Measurements from ENCODE around the gene PRR23A. TPM values are rescaled to one million over a fixed set of nuclear protein-coding genes. Genes with fewer than 3 reads are reported as not detected.

PRR23A gene
- total and polyA plus RNA-seq, 2 of the 4 experiments (the other 2 are of a cell fraction) = not detected

DNA sequence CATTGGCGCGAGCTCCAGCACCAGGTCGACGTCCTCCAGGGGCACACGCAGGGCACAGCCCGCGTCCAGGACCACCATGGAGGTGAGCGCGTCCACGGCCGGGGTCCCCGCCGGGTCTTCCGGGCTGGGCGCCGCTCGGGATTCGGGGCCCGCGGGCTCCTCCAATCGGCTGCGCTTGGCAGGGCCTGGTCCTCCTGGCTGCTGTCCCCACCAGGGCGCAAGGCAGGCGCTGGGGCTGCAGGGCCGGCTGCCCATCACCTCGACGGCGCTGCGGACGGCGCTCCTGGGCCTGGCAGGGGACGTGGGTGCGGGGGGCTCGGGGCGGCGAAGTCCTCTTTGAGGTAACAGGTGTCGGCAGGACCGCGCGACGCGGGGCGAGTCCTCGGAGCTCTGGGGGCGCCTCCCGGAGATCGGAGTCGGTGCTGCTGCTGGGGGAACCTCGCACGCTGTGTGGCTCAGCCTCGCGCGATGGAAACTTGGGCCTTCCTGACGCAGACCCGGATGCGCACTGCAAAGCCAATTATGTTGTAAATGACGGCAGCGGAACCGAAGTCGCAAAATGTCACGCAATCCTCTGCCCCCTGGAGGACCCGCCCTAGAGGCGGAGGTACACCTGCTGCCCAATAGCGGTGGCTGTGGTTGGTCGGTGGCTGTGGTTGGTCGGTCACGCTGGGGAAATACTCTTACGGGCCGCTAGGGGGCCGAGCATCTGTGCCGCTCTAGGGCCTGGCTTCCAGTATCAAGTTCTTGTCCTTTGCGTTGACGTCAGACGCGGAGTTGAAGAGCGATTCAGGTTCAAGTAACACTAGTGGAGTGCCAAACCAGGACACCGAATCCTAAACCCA lies 38.5 kb upstream of the PRR23A start, which contains the start of gene PRR23C:
Gene PRR23C (minus strand): TSS at position 527 of the 845 bp plus-strand sequence. CDS start 272 bp downstream, at position 255.
- ChIA-PET POLR2A (ENCODE audit: unreplicated experiment) (no interaction called here), CTCF (no interaction called here)
- no peak within 1 kb of the TSS for H3K4me3 ChIP-seq (ENCODE audit: insufficient read depth, low read depth, low read length)
- no peak within 1 kb of the TSS for H2BK20ac ChIP-seq (ENCODE audit: low read depth, low read length)
- no peaks in the 10 kb centered on the region for H3K79me1 ChIP-seq (ENCODE audit: low read depth in 1 of 2, low read length in 2 of 2)
- no peak within 1 kb of the TSS for H2BK15ac ChIP-seq (ENCODE audit: low read depth, low read length)
- no peak within 1 kb of the TSS for H4K91ac ChIP-seq (ENCODE audit: insufficient read depth, low read depth, low read length)
- H4K5ac ChIP-seq (ENCODE audit: low read depth, low read length) = no peak within 1 kb of the TSS
- dilution Hi-C loops (cut with HindIII; ENCODE audit: low sequenced_read_pairs, unreplicated experiment) = no loop called here
- H3K18ac ChIP-seq (ENCODE audit: low read depth, low read length) = no peak within 1 kb of the TSS
- 69% methylated on average over 41 of the region's 77 CpGs; no CpG with 5 or more reads in 1 of the 2 experiments for WGBS, 2 experiments (ENCODE audit: extremely low coverage in 2 of 2, insufficient read length in 1 of 2)
- DNase-seq (no peak), ATAC-seq (ENCODE audit: low read depth) (no peak)
- no peak within 1 kb of the TSS for H3K56ac ChIP-seq (ENCODE audit: extremely low read depth, insufficient read depth, low read length)
- no peak within 1 kb of the TSS for H3K4ac ChIP-seq (ENCODE audit: low read depth, low read length)
- H2BK120ac ChIP-seq (ENCODE audit: low read depth, low read length) = no peak within 1 kb of the TSS
- no TSS peak for BruUV-seq (replicated peaks)
- intact Hi-C loops (cut with micrococcal nuclease) = no loop called here
- H3K23ac ChIP-seq (ENCODE audit: low read depth, low read length) = no peak within 1 kb of the TSS
- no peak within 1 kb of the TSS for H2AK9ac ChIP-seq (replicated peaks; ENCODE audit: low read depth, low read length, poor library complexity)
- no peaks in the 10 kb centered on the region for H3K4me1 ChIP-seq (ENCODE audit: control insufficient read depth, insufficient read depth, low read length)
- no peak within 1 kb of the TSS for H3K9ac ChIP-seq (ENCODE audit: low read depth, low read length)
- no peak within 1 kb of the TSS for H3K27ac ChIP-seq (ENCODE audit: insufficient read depth, low read length)
- no peak within 1 kb of the TSS for H2AFZ ChIP-seq (replicated peaks; ENCODE audit: low read length, poor library complexity)
- H3K4me2 ChIP-seq (ENCODE audit: low read depth, low read length) = no peak within 1 kb of the TSS
- H4K20me1 ChIP-seq (ENCODE audit: insufficient read depth, low read length) = no peaks in the 10 kb centered on the region
- H3K14ac ChIP-seq (replicated peaks; ENCODE audit: low read depth, low read length) = no peak within 1 kb of the TSS
- in situ Hi-C loops (cut with MboI; ENCODE audit: low sequenced_read_pairs) = no loop called here
- H3K36me3 ChIP-seq (ENCODE audit: control insufficient read depth, insufficient read depth, low read length) = no peaks in the 10 kb centered on the region
- peaks cover 10% of the 10 kb centered on the region; the same call in 1 of the 2 replicates for H3K9me3 ChIP-seq (ENCODE audit: control insufficient read depth, insufficient read depth, low read length)
- H3K27me3 ChIP-seq (ENCODE audit: control insufficient read depth, insufficient read depth, low read length) = no peaks in the 10 kb centered on the region
- no peak within 1 kb of the TSS for H2AK5ac ChIP-seq (ENCODE audit: low read depth, low read length)
- H3K9me1 ChIP-seq (ENCODE audit: insufficient read depth, low read length) = no peaks in the 10 kb centered on the region
- H2BK5ac ChIP-seq (ENCODE audit: low read depth, low read length, poor library complexity, severe bottlenecking) = no peak within 1 kb of the TSS
- no peak within 1 kb of the TSS for H4K8ac ChIP-seq (ENCODE audit: low read depth in 2 of 2, low read length in 2 of 2)
- TF ChIP-seq MXI1 (IDR thresholded peaks at IDR 0.05; ENCODE audit: borderline replicate concordance, low read depth, low read length) (no peak), MAZ (IDR thresholded peaks at IDR 0.05; ENCODE audit: borderline replicate concordance, low read depth, low read length) (no peak), NFE2L2 (IDR thresholded peaks at IDR 0.05; ENCODE audit: low read depth, low read length) (no peak), RAD21 (IDR thresholded peaks at IDR 0.05; ENCODE audit: low read length) (no peak), FOS (IDR thresholded peaks at IDR 0.05; ENCODE audit: low read depth, low read length) (no peak), SMC3 (IDR thresholded peaks at IDR 0.05; ENCODE audit: low read depth, low read length) (no peak), BHLHE40 (IDR thresholded peaks at IDR 0.05; ENCODE audit: low read depth, low read length) (no peak), RFX5 (IDR thresholded peaks at IDR 0.05; ENCODE audit: low read depth, low read length) (no peak), CEBPB (IDR thresholded peaks at IDR 0.05; ENCODE audit: low read depth, low read length) (no peak), MAFK (IDR thresholded peaks at IDR 0.05; ENCODE audit: low read depth, low read length) (no peak), RCOR1 (IDR thresholded peaks at IDR 0.05; ENCODE audit: insufficient replicate concordance, low read length) (no peak), POLR2A (IDR thresholded peaks at IDR 0.05; ENCODE audit: low read depth, low read length) (no peak)
- TF ChIP-seq, protein P1, sequence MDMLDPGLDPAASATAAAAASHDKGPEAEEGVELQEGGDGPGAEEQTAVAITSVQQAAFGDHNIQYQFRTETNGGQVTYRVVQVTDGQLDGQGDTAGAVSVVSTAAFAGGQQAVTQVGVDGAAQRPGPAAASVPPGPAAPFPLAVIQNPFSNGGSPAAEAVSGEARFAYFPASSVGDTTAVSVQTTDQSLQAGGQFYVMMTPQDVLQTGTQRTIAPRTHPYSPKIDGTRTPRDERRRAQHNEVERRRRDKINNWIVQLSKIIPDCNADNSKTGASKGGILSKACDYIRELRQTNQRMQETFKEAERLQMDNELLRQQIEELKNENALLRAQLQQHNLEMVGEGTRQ (IDR thresholded peaks at IDR 0.05; ENCODE audit: low read depth, low read length) = no peak
- TF ChIP-seq, protein P2, sequence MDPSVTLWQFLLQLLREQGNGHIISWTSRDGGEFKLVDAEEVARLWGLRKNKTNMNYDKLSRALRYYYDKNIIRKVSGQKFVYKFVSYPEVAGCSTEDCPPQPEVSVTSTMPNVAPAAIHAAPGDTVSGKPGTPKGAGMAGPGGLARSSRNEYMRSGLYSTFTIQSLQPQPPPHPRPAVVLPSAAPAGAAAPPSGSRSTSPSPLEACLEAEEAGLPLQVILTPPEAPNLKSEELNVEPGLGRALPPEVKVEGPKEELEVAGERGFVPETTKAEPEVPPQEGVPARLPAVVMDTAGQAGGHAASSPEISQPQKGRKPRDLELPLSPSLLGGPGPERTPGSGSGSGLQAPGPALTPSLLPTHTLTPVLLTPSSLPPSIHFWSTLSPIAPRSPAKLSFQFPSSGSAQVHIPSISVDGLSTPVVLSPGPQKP (IDR thresholded peaks at IDR 0.05; ENCODE audit: borderline replicate concordance, low read depth, low read length) = no peak
- TF ChIP-seq, protein P3, sequence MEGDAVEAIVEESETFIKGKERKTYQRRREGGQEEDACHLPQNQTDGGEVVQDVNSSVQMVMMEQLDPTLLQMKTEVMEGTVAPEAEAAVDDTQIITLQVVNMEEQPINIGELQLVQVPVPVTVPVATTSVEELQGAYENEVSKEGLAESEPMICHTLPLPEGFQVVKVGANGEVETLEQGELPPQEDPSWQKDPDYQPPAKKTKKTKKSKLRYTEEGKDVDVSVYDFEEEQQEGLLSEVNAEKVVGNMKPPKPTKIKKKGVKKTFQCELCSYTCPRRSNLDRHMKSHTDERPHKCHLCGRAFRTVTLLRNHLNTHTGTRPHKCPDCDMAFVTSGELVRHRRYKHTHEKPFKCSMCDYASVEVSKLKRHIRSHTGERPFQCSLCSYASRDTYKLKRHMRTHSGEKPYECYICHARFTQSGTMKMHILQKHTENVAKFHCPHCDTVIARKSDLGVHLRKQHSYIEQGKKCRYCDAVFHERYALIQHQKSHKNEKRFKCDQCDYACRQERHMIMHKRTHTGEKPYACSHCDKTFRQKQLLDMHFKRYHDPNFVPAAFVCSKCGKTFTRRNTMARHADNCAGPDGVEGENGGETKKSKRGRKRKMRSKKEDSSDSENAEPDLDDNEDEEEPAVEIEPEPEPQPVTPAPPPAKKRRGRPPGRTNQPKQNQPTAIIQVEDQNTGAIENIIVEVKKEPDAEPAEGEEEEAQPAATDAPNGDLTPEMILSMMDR (conservative IDR thresholded peaks at IDR 0.05; ENCODE audit: low read depth, low read length) = no peak
